Measurements from ENCODE around the gene TWSG1.

The TWSG1 gene

DNA sequence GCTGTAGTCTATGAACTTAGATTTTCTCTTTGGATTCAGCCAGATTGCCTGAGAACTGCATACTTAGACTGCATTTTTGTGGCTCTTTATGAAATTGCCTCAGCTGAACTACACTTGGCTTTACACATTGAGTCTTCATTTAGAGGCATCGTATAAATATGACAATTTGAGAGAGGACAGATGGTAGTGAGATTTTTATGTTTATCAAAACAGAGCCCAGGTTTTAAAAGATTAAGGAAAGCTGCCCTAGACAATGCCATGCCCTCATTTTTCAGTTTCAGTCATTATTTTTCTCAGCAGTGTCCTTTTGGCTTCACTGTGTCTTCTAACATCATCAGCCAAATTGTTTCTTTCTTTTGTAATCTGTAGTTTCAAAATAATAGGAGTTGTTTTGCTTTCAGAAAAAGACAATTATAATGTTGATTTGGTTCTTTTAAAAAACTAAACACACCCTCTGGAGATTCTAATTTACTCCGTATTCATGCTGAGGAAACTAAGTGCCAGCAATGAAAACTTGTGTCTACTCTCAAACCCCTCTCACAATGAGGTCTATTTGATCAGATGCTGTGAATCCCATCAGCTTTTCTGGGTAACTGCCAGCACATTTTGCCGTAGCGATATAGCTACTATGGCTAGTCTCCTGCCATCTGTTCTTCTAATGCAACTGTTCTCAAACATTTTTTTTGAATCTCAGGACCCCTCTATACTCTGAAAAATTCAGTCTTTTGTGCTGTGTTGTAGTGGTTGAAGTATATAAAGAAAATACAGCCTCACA lies 46.2 kb downstream of the TWSG1 start:
- TF ChIP-seq, protein P1, sequence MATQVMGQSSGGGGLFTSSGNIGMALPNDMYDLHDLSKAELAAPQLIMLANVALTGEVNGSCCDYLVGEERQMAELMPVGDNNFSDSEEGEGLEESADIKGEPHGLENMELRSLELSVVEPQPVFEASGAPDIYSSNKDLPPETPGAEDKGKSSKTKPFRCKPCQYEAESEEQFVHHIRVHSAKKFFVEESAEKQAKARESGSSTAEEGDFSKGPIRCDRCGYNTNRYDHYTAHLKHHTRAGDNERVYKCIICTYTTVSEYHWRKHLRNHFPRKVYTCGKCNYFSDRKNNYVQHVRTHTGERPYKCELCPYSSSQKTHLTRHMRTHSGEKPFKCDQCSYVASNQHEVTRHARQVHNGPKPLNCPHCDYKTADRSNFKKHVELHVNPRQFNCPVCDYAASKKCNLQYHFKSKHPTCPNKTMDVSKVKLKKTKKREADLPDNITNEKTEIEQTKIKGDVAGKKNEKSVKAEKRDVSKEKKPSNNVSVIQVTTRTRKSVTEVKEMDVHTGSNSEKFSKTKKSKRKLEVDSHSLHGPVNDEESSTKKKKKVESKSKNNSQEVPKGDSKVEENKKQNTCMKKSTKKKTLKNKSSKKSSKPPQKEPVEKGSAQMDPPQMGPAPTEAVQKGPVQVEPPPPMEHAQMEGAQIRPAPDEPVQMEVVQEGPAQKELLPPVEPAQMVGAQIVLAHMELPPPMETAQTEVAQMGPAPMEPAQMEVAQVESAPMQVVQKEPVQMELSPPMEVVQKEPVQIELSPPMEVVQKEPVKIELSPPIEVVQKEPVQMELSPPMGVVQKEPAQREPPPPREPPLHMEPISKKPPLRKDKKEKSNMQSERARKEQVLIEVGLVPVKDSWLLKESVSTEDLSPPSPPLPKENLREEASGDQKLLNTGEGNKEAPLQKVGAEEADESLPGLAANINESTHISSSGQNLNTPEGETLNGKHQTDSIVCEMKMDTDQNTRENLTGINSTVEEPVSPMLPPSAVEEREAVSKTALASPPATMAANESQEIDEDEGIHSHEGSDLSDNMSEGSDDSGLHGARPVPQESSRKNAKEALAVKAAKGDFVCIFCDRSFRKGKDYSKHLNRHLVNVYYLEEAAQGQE (IDR thresholded peaks at IDR 0.05; ENCODE audit: insufficient read depth in 1 of 2, low read depth in 2 of 2, low read length in 2 of 2), result no peak
- no peak for TF ChIP-seq SIN3A (IDR thresholded peaks at IDR 0.05; ENCODE audit: borderline replicate concordance, insufficient read depth, low read length)
- TF ChIP-seq TAF1 (IDR thresholded peaks at IDR 0.05; ENCODE audit: borderline replicate concordance, insufficient read depth, low read length), result no peak
- no peak for TF ChIP-seq FOXP2 (optimal IDR thresholded peaks at IDR 0.05; ENCODE audit: borderline replicate concordance, extremely low read depth, extremely low read length, insufficient read depth)
- TF ChIP-seq POLR2AphosphoS5 (IDR thresholded peaks at IDR 0.05; ENCODE audit: low read depth, low read length), result no peak

DNA sequence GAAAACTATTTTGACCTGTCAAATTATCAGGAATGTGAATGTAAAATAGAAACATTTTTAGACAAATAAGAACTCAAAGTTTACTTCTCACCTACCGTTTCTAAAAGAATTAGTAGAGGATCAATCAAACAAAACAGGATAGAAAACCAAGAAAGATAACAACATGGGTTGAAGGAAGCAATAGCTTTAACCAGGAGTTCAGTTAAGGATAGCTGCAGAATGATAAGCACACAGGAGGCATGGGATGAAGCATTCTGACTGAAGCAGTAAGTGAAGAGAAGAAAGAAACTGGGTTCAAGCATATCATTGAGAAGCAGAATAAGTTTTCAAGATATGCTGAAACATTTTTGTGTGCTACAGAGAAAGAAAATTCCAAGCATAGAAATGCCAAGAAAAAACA lies 52.3 kb downstream of the TWSG1 start:
- TF ChIP-seq POLR2AphosphoS5 (IDR thresholded peaks at IDR 0.05; ENCODE audit: low read depth, low read length) (no peak), TAF1 (IDR thresholded peaks at IDR 0.05; ENCODE audit: borderline replicate concordance, insufficient read depth, low read length) (no peak), SIN3A (IDR thresholded peaks at IDR 0.05; ENCODE audit: borderline replicate concordance, insufficient read depth, low read length) (no peak), FOXP2 (optimal IDR thresholded peaks at IDR 0.05; ENCODE audit: borderline replicate concordance, extremely low read depth, extremely low read length, insufficient read depth) (no peak)
- TF ChIP-seq, protein P1 (IDR thresholded peaks at IDR 0.05; ENCODE audit: insufficient read depth in 1 of 2, low read depth in 2 of 2, low read length in 2 of 2), result no peak

DNA sequence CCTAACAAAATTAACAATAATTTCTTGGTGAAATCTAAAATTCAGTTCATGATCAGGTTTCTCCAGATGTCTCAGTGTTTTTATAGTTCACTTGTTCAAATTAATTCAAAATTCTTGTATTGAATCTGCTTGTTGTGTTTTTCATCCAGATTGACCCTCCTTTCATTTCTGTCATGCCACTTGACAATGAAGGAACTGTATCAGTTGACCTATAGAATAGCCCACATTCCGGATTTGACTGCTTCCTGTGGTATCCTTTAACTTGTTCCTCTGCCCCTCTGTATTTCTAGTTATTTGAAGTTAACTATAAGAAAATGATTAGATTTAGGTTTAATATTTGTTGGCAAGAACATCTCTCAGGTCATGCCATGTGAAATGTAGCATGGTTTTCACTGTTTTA lies 53.3 kb downstream of the TWSG1 start:
- TF ChIP-seq POLR2AphosphoS5 (IDR thresholded peaks at IDR 0.05; ENCODE audit: low read depth, low read length) (no peak), TAF1 (IDR thresholded peaks at IDR 0.05; ENCODE audit: borderline replicate concordance, insufficient read depth, low read length) (no peak), FOXP2 (optimal IDR thresholded peaks at IDR 0.05; ENCODE audit: borderline replicate concordance, extremely low read depth, extremely low read length, insufficient read depth) (no peak), SIN3A (IDR thresholded peaks at IDR 0.05; ENCODE audit: borderline replicate concordance, insufficient read depth, low read length) (no peak)
- TF ChIP-seq, protein P1 (IDR thresholded peaks at IDR 0.05; ENCODE audit: insufficient read depth in 1 of 2, low read depth in 2 of 2, low read length in 2 of 2), result no peak

DNA sequence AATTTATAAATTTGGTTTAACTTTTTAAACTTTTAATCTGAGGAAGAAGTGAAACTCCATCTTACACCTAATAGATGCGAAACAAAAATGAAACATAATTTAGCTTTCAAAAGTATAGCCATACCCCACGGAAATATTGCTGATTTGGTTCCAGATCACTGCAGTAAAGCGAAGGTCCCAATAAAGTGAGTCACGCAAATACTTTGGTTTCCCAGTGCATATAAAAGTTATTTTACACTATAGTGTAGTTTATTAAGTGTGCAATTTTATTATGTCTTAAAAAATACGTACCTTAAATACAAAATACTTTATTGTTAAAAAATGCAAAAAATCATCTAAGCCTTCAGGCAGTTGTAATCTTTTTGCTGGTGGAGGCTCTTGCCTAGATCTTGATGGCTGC lies 55.1 kb downstream of the TWSG1 start:
- no peak for TF ChIP-seq SIN3A (IDR thresholded peaks at IDR 0.05; ENCODE audit: borderline replicate concordance, insufficient read depth, low read length)
- no peak for TF ChIP-seq FOXP2 (optimal IDR thresholded peaks at IDR 0.05; ENCODE audit: borderline replicate concordance, extremely low read depth, extremely low read length, insufficient read depth)
- TF ChIP-seq, protein P1 (IDR thresholded peaks at IDR 0.05; ENCODE audit: insufficient read depth in 1 of 2, low read depth in 2 of 2, low read length in 2 of 2), result no peak
- no peak for TF ChIP-seq TAF1 (IDR thresholded peaks at IDR 0.05; ENCODE audit: borderline replicate concordance, insufficient read depth, low read length)
- TF ChIP-seq POLR2AphosphoS5 (IDR thresholded peaks at IDR 0.05; ENCODE audit: low read depth, low read length), result no peak
